Stimulated activated CD8-positive, alpha-beta memory T cell treated with anti-CD3 and anti-CD28 coated beads, Interleukin-15, amount 100 ng/mL, for 24 hours (primary cell): ENCODE data around the gene PXMP4.

Source experiments
- DNase-seq: peaks from one replicate; pipeline ENCODE4 v3.0.0-alpha.2; 2020; ENCODE audit warnings: low read depth

The PXMP4 gene

GRCh38 chr20:33681728-33682353, 38.3 kb downstream of the PXMP4 start:
- DNase-seq = no peak

- DNase-seq = no peak
These were observed 38.8 kb downstream of the PXMP4 start for GRCh38 chr20:33681288-33681687.

DNA sequence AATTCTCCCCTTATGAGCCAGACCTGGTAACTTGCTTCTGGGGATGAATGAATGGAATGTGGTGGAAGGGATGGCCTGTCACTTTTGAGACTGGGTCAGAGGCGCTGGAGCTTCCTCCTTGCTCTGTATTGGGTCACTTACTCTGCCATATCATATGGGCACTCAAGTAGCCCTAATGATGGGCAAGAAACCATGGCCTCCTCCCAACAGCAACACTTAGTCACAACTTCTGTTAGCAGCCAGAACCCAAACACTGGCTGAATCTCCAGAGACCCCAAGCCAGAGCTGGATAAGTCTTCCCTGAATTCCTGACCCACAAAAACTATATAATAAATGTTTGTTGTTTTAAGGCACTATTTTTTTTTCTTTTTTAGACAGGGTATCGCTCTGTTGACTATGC, 39.4 kb downstream of the PXMP4 start:
- DNase-seq = no peak

DNA sequence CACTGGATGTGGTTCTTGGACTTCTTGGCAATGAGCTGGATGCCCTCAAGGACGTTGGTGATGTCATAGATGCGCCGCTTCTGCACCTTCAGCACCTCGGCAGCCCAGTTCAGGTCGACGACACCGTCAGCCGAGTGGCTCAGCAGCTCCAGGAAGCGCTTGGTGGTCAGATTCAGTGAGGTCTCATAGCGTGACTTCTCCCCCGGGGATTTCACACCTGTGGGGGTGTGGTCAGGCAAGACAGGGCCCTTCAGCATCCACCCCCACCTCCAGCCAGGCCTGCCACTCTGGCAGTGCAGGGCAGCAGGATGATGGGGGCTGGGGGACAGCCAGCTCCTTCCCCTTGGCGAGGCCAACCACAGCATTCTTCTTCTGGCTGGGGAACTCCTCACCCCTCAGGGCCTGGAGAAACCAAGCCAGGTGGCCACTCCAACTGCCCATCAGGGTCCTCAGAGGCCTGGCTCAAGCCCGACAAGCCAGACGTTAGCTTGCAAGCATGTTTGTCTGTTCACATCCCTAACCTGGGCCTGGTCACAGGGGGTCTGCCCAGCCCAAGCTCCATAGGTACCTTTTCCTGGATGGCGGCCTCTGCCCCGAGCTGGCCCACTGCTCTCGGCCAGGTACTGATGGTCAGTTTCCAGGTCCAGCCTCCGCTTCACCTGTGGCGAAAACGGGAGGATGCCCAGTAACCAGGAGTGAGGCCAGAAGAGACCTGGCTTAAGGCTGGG, 40.2 kb downstream of the PXMP4 start:
- DNase-seq = no peak

DNA sequence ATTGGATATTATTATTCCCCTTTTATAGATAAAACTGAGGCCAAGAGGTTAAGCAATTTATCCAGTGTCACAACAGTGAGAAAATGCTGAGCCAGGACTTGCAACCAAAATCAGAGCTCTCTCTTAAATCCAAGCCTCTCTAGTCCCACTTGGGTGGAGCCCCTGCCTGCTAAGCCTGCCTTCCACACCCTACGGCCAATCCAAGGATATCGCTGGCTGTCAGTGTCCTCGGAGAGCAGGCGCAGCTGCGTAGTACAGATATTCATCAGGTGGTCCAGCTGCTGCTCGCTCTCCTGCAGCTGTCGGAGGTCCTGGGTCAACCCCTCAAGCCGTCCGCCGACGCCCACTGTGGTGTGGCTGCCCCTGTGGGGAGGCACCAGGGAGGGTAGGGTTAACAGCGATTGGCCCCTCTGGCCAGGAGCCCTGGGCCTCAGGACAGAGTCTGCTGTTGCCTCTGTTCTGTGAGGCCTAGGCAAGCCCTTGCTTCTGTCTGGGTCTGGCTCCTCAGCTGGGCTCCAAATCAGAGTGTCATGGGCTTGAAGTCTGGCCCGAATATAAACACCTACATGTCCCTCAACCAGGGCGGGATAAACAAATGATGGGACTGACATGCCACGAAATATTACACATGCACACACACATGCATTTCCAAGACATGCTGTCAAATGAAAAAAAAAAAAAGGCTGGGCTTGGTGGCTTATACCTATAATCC, 42.0 kb downstream of the PXMP4 start:
- DNase-seq = no peak

DNA sequence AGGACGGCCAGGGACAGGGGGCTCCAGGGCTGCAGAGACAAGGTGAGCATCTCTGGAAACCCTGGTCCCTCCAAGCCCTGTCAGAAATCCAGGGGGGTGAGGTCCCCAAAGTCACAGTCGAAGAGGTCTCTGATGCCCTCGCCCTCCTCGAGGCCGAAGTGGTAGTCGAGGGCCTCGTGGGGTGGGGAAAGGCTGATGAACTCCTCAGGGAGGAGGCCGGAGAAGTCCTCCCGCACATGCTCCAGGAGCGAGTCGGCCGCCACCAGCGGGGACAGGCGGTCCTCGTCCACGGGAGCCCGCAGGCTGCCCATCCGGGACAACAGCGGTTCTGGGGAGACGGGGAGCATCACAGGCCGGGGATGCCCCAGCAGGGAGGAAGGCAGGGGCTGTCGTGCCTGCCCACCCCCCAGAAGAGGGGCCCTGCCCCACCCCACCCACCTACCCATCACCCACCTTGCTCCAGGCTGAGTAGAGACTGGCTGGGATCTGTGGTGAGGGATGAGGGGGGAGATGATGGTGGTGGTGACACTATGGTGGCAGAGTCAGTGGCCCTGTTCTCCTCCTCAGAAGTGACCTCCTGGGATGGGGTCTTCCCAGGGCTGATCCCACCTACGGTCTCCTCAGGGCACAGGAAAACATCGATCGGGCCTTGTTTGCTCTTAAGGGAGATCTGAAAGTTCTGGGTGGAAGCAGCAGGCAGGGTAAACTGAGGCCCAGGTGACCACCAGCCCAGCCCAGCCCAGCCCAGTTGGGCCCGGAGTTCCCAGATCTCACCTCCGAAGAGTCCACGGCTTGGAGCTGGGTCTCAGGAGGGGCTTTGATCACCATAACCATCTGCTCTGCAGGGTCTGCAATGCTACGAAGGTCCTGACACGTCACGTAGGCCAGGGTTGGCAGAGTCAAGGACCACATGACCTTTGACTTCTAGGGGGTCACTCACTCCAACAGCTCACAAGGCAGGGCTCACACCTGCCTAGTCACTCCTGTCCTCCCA, 43.2 kb downstream of the PXMP4 start:
- DNase-seq = no peak

DNA sequence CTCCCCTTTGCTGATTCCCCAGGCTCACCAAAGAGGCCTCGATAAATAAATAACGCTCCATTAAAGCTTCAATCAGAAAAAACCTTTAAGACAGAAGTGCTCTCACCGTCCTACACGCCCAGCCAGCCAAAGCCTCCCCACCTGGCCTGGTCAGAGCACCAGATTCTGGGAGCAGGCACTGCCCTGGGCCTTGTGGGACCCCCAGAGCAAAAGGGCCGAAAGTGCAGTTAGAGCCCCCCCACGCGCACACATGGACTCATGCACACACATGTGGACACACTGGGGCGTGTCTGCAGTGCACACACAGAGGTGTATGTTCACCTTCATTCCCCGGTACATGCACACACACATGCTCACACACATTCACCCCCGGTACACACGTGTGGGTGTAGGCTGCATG, 44.0 kb downstream of the PXMP4 start:
- DNase-seq = no peak

DNA sequence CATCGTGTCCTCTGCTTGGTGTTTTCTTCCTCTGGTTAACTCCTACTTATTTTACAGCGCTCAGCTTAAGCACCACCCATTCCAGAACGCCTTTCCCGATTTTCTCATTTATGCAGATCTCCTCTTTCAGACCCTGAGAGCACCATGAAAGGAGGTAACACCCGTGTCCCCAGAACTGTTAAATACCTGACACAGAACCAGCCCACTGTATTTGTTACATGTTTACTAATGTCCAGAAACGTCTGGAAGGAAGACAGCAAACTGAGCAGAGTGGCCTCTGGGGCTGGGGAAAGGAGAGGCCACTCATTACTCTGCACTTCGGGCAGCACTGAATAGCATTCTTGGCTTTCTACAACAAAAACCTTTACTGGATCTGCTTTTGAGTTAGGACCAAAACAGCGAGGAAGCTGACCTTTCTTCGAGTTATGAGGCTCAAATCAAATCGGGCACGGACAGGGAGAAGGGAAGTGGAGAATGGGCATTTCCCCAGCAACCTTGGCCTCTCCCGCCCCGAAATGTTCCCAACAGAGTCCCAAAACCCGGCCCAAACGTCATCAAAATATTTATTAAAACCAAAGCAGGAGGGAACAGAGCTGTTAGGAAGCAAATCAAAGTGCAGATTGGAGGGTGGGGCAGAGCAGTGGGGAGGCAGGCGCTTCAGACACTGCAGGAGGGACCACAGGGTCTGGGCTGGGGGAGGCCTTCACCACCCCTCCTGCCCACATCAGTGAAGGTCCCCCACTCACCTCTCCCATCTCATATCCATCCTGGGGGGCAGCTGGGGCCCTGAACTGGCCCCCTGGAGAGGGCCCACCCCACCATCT, 44.8 kb downstream of the PXMP4 start:
- no peak for DNase-seq

GRCh38 chr20:33674294-33675135, 45.6 kb downstream of the PXMP4 start, which contains the start of gene NECAB3:
TSS of gene NECAB3 (minus strand) at chr20:33674428. CDS start at chr20:33674352, 76 bp downstream.
- no peak for DNase-seq

GRCh38 chr20:33673410-33674293, 46.5 kb downstream of the PXMP4 start:
- no peak for DNase-seq

- DNase-seq = no peak
These were observed 47.0 kb downstream of the PXMP4 start for GRCh38 chr20:33673114-33673409.

- no peak for DNase-seq
These were observed 47.5 kb downstream of the PXMP4 start for GRCh38 chr20:33672426-33673113.

DNA sequence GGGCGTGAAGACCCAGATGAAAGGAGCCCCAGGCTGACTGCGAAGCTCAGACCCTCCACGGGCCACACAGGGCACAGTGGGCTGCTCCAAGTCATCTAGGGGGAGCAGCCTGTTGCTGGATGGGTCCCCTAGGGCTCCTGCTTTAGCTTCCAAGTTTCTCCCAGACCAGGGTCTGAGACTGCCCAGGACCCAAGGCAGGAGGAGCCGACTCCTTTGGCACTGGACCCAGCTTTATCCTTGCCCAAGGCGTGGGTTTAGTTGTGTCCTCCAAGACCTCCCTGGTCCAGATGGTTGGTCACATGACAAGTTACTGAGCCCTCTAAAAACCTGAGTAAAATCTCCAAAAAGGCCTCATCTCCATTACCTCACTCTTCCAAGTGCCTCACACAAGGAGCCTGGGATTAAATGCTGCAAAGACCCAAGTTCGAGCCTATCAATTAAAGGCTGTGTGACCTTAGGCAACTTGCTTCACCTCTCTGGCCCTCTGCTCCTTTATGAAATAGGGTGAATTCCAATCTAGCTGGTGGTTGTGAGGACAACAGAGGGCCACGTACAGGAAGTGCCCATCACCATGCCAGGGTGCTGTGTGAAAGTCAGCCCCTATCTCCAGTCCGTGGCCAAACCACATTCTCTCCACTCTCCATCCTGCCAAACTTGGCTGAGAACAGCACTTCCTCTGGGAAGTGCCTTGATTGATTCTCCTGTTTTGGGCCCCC, 48.4 kb downstream of the PXMP4 start:
- DNase-seq = no peak

- no peak for DNase-seq
These were observed 49.2 kb downstream of the PXMP4 start for GRCh38 chr20:33670715-33671499.

- no peak for DNase-seq
These were observed 50.1 kb downstream of the PXMP4 start for GRCh38 chr20:33669873-33670640.

GRCh38 chr20:33669224-33669623, 50.9 kb downstream of the PXMP4 start:
- no peak for DNase-seq
